Stimulated activated CD4-positive, alpha-beta T cell treated with anti-CD3 and anti-CD28 coated beads, Interleukin-12 subunit alpha, Interleukin-12 subunit beta, amount 100 ng/mL, for 24 hours (primary cell): ENCODE measurements around the gene CUL1.

Experiments
- DNase-seq, 2 experiments: peaks; one replicate each; pipeline ENCODE4 v3.0.0-alpha.2; 2020; ENCODE audit warnings: low read depth in 2 of 2

Gene CUL1

GRCh38 chr7:148850564-148850963 is 151.9 kb downstream of the CUL1 start:
- no peak for DNase-seq
